Right cardiac atrium (tissue), 5 donors: ENCODE data around the gene BOD1. TPM values are rescaled to one million over a fixed set of nuclear protein-coding genes. Genes with fewer than 3 reads are reported as not detected.

Experiments
- ATAC-seq, 2 donors: fragments of 200-7000 bp; cut with Tn5 transposase; one replicate each; pipeline versions ENCODE4 v1.8.0 to v1.9.1; 2020; ENCODE audit warnings: moderate library complexity in 2 of 2, mild to moderate bottlenecking in 1 of 2
- DNase-seq, 3 donors: peaks; one replicate each; pipeline ENCODE4 v3.0.0-alpha.2; 2020
- H3K27ac ChIP-seq: one replicate; pipeline ENCODE4 v1.5.1; 2013; ENCODE audit warnings: mild to moderate bottlenecking, low read length, control low read depth, moderate library complexity
- H3K27me3 ChIP-seq: one replicate; pipeline ENCODE4 v1.6.1; 2013; ENCODE audit not compliant: control insufficient read depth, insufficient read depth
- H3K4me1 ChIP-seq: one replicate; pipeline ENCODE4 v1.6.1; 2013; ENCODE audit warnings: low read length; ENCODE audit not compliant: control insufficient read depth, insufficient read depth
- H3K4me3 ChIP-seq: one replicate; pipeline ENCODE4 v1.5.1; 2013; ENCODE audit warnings: low read length, control low read depth
- H3K9me3 ChIP-seq: one replicate; pipeline ENCODE4 v1.6.1; 2013; ENCODE audit warnings: low read length; ENCODE audit not compliant: control insufficient read depth
- WGBS: extraction: QIAGEN DNeasy Blood & Tissue Kit; methylation state at CpG from one replicate; pipeline ENCODE4 v1.1.7; 2013; 5-methylcytosine and 5-hydroxymethylcytosine counted together
- intact Hi-C, 4 donors: fragments of 100-400 bp; cut with DNase I; formaldehyde crosslinking; loops; one replicate each; pipeline versions ENCODE4 v1.11.0 to v1.14.0; 2022 to 2023
- polyA plus RNA-seq: library from polyadenylated mRNA; stranded (reverse); fragments of 200-250 nt; gene quantifications from one replicate; pipeline ENCODE4 v1.2.3, GENCODE V29; 2013
- total RNA-seq, 4 donors: library from RNA; stranded (reverse); fragmentation: NEBNext Ultra II Directional; extraction: Animal tissue kit (Norgen Biotek cat#: 25700); gene quantifications; one replicate each; pipeline ENCODE4 v1.2.1, GENCODE V29; 2021
- donor health status: healthy with polysubstance abuse.
- donor health status: DM: no; HTN: yes; CAD: no.
- donor health status: DM: no; HTN: no; CAD: no.
- donor health status: DM: no; HTN: yes; CAD: no; lungs with severe emphysema.
- donor health status: DM: yes; HTN: yes; CAD: no.

BOD1 gene
- total and polyA plus RNA-seq, 5 donors = 29.0 to 53.6 (median 44.1) TPM

GRCh38 chr5:173615884-173616576 lies 420 bp downstream of the BOD1 start:
- Histone ChIP-seq H3K9me3 (no peaks in the 10 kb centered on the region), H3K27ac (peak overlapping the region; percentile 96), H3K4me3 (peak overlapping the region; percentile 92), H3K4me1 (peaks cover 13% of the 10 kb centered on the region), H3K27me3 (no peaks in the 10 kb centered on the region)
- under 1% methylated on average over 55 of the region's 55 CpGs for WGBS
- peak; percentile 59 to 81 (median 78) for DNase-seq
- peak; percentile 68 to 71 for ATAC-seq
- intact Hi-C loops = loop anchor here in 2 of 4 donors (10.0 kb wide), 2 partner anchors 269 to 279 kb away; partner anchors contain the start of gene CPEB4 (in 1 of the 2)

GRCh38 chr5:173614591-173614990 lies 1.9 kb downstream of the BOD1 start:
- no peaks in the 10 kb centered on the region for H3K9me3 ChIP-seq
- no peak overlapping the region for H3K27ac ChIP-seq
- peaks cover 13% of the 10 kb centered on the region for H3K4me1 ChIP-seq
- H3K27me3 ChIP-seq = no peaks in the 10 kb centered on the region
- no peak overlapping the region for H3K4me3 ChIP-seq
- ATAC-seq (no peak), DNase-seq (no peak)
- intact Hi-C loops = loop anchor here in 2 of 4 donors (10.0 kb wide), 2 partner anchors 270 to 280 kb away; partner anchors contain the start of gene CPEB4 (in 1 of the 2)
- WGBS = 78% methylated on average over 7 of the region's 7 CpGs

GRCh38 chr5:173613433-173614159 lies 2.9 kb downstream of the BOD1 start:
- ATAC-seq = no peak
- peak in 1 of 3 donors; percentile 46 for DNase-seq
- no peak overlapping the region for H3K27ac ChIP-seq
- WGBS = 80% methylated on average over 8 of the region's 8 CpGs
- peaks cover 13% of the 10 kb centered on the region for H3K4me1 ChIP-seq
- H3K9me3 ChIP-seq = no peaks in the 10 kb centered on the region
- intact Hi-C loops = loop anchor here in 2 of 4 donors (10.0 kb wide), 2 partner anchors 271 to 281 kb away; partner anchors contain the start of gene CPEB4 (in 1 of the 2)
- no peaks in the 10 kb centered on the region for H3K27me3 ChIP-seq
- no peak overlapping the region for H3K4me3 ChIP-seq

- no peaks in the 10 kb centered on the region for H3K9me3 ChIP-seq
- WGBS = 72% methylated on average over 3 of the region's 3 CpGs
- DNase-seq (no peak), ATAC-seq (no peak)
- H3K27ac ChIP-seq = no peak overlapping the region
- peaks cover 13% of the 10 kb centered on the region for H3K4me1 ChIP-seq
- intact Hi-C loops = loop anchor here in 2 of 4 donors (10.0 kb wide), 2 partner anchors 272 to 282 kb away; partner anchors contain the start of gene CPEB4 (in 1 of the 2)
- H3K4me3 ChIP-seq = no peak overlapping the region
- H3K27me3 ChIP-seq = no peaks in the 10 kb centered on the region
Measured at GRCh38 chr5:173612948-173613347, 3.5 kb downstream of the BOD1 start.

GRCh38 chr5:173611706-173612105 lies 4.7 kb downstream of the BOD1 start:
- H3K9me3 ChIP-seq = no peaks in the 10 kb centered on the region
- peaks cover 13% of the 10 kb centered on the region for H3K4me1 ChIP-seq
- ATAC-seq = no peak
- no peak overlapping the region for H3K4me3 ChIP-seq
- intact Hi-C loops = loop anchor here in 2 of 4 donors (10.0 kb wide), 2 partner anchors 273 to 283 kb away; partner anchors contain the start of gene CPEB4 (in 1 of the 2)
- 74% methylated on average over 4 of the region's 4 CpGs for WGBS
- H3K27ac ChIP-seq = no peak overlapping the region
- no peak for DNase-seq
- no peaks in the 10 kb centered on the region for H3K27me3 ChIP-seq

- Histone ChIP-seq H3K27me3 (no peaks in the 10 kb centered on the region), H3K4me3 (no peak overlapping the region)
- intact Hi-C loops = no loop called here
Measured at GRCh38 chr5:173604141-173604540, 12.3 kb downstream of the BOD1 start.

GRCh38 chr5:173602423-173602822 lies 14.0 kb downstream of the BOD1 start:
- Histone ChIP-seq H3K27ac (no peak overlapping the region), H3K4me3 (no peak overlapping the region), H3K9me3 (no peaks in the 10 kb centered on the region), H3K4me1 (no peaks in the 10 kb centered on the region), H3K27me3 (no peaks in the 10 kb centered on the region)
- DNase-seq (peak; percentile 49 to 87 (median 72)), ATAC-seq (peak; percentile 53 to 70)
- intact Hi-C loops = no loop called here
- WGBS = 59% methylated on average over 6 of the region's 6 CpGs

More at GRCh38 chr5:173604141-173604540, 12.3 kb downstream of the BOD1 start:
- H3K9me3 ChIP-seq = no peaks in the 10 kb centered on the region
- H3K27ac ChIP-seq = no peak overlapping the region
- DNase-seq (no peak), ATAC-seq (no peak)
- 88% methylated on average over 1 of the region's 1 CpG for whole genome bisulfite sequencing
- no peaks in the 10 kb centered on the region for H3K4me1 ChIP-seq

- 88% methylated on average over 4 of the region's 4 CpGs for WGBS
- no peak for ATAC-seq
- no peak for DNase-seq
- no peak overlapping the region for H3K27ac ChIP-seq
- H3K27me3 ChIP-seq = no peaks in the 10 kb centered on the region
- no peaks in the 10 kb centered on the region for H3K4me1 ChIP-seq
- intact Hi-C loops = no loop called here
- no peaks in the 10 kb centered on the region for H3K9me3 ChIP-seq
- H3K4me3 ChIP-seq = no peak overlapping the region
Measured at GRCh38 chr5:173598686-173599085, 17.8 kb downstream of the BOD1 start.

GRCh38 chr5:173597304-173597703 lies 19.1 kb downstream of the BOD1 start:
- ATAC-seq = no peak
- no peaks in the 10 kb centered on the region for H3K27me3 ChIP-seq
- H3K4me1 ChIP-seq = no peaks in the 10 kb centered on the region
- 98% methylated on average over 1 of the region's 1 CpG for WGBS
- intact Hi-C loops = no loop called here
- no peak overlapping the region for H3K27ac ChIP-seq
- H3K9me3 ChIP-seq = peaks cover 1% of the 10 kb centered on the region
- DNase-seq = no peak
- no peak overlapping the region for H3K4me3 ChIP-seq

GRCh38 chr5:173595841-173596240 lies 20.6 kb downstream of the BOD1 start:
- H3K27ac ChIP-seq = no peak overlapping the region
- peaks cover 3% of the 10 kb centered on the region for H3K4me1 ChIP-seq
- 52% methylated on average over 3 of the region's 3 CpGs for WGBS
- H3K9me3 ChIP-seq = peaks cover 1% of the 10 kb centered on the region
- H3K27me3 ChIP-seq = no peaks in the 10 kb centered on the region
- H3K4me3 ChIP-seq = no peak overlapping the region
- DNase-seq = no peak
- peak in 1 of 2 donors; percentile 5 for ATAC-seq
- intact Hi-C loops = no loop called here

- Histone ChIP-seq H3K4me1 (peaks cover 6% of the 10 kb centered on the region), H3K27me3 (no peaks in the 10 kb centered on the region), H3K27ac (no peak overlapping the region), H3K4me3 (no peak overlapping the region), H3K9me3 (peaks cover 1% of the 10 kb centered on the region)
- no peak for DNase-seq
- WGBS = 94% methylated on average over 3 of the region's 3 CpGs
- intact Hi-C loops = no loop called here
- ATAC-seq = no peak
Measured at GRCh38 chr5:173594061-173594460, 22.4 kb downstream of the BOD1 start.
